Pulmonary artery endothelial cell (primary cell): ENCODE results near the gene BCDIN3D. TPM values are rescaled to one million over a fixed set of nuclear protein-coding genes. Genes with fewer than 3 reads are reported as not detected.

Experiments
- DNase-seq: peaks from one replicate; pipeline ENCODE4 v3.0.0-alpha.2; 2011; ENCODE audit warnings: low read depth, low spot score
- total RNA-seq: library from RNA; depleted of rRNA; stranded (reverse); fragments of >200 nt; gene quantifications from 2 replicates; pipeline ENCODE4 v1.2.3, GENCODE V29; 2014

The BCDIN3D gene
- total RNA-seq, 1 donor from 2014 or later = 2.3 TPM

- DNase-seq = no peak
These were observed 44.7 kb downstream of the BCDIN3D start for GRCh38 chr12:49798248-49798647.

DNA sequence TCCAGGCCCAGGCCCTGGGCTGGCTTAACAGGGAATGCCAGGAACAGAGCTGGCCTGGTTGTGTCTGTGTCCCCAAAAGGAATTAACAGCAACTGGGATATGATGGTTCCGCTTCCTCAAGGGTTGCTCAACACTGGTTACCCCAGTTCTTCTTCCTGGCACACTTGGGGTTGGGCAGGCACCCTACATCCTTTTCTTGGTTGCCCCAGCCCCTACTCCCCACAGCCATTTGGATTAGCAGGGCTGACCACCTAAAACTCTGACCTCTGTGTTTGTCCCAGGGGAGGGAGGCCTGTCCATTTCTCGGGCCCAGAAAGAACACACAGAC lies 45.5 kb downstream of the BCDIN3D start:
- DNase-seq = no peak

GRCh38 chr12:49796606-49797448 lies 46.1 kb downstream of the BCDIN3D start:
- DNase-seq = no peak

GRCh38 chr12:49796155-49796554 lies 46.8 kb downstream of the BCDIN3D start:
- DNase-seq = no peak

DNA sequence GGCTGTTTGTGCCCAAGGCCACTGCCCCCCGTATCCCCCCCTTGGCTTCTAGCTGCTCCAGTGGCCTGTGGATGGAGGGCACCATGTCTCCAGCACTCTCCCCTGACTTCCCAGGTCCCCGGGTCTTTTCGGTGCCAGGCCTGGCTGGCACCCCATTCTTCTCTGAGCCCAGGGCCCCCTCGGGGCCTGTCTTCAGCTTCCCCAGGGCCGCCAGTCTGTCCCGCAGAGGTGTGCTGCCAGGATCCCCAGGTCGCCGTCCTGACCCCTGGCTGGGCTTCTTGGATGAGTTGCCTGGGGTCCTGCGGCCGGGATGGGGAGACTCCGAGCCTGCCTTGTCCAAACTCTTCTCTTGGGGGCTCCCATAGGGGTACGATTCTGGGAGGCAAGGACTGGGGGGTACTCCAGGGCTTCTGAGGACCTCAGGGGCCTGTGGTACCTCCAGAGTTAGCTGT lies 47.2 kb downstream of the BCDIN3D start:
- no peak for DNase-seq

GRCh38 chr12:49794811-49795653 lies 47.9 kb downstream of the BCDIN3D start:
- no peak for DNase-seq

GRCh38 chr12:49794021-49794420 lies 48.9 kb downstream of the BCDIN3D start:
- DNase-seq = no peak

DNA sequence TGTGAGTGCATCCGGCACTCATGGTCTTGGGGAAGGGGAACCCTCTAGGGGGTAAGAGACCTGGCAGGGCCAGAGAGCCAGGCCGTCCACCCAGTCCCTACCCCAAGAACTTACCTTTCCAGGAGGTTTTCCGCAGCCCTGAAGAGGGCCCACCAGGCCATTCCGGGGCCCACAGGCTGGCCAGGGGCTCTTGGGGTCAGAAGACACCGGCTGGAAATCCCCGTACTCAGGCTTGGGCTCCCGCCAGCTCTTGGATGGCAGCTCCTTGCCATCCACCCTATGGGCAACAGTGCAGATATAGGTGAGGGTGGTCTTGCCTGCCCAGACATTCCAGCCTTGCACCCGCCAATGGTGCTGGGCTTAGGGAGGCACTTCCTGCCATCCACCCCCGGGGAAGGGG lies 49.3 kb downstream of the BCDIN3D start:
- no peak for DNase-seq

GRCh38 chr12:49792976-49793580 lies 49.8 kb downstream of the BCDIN3D start:
- no peak for DNase-seq

DNA sequence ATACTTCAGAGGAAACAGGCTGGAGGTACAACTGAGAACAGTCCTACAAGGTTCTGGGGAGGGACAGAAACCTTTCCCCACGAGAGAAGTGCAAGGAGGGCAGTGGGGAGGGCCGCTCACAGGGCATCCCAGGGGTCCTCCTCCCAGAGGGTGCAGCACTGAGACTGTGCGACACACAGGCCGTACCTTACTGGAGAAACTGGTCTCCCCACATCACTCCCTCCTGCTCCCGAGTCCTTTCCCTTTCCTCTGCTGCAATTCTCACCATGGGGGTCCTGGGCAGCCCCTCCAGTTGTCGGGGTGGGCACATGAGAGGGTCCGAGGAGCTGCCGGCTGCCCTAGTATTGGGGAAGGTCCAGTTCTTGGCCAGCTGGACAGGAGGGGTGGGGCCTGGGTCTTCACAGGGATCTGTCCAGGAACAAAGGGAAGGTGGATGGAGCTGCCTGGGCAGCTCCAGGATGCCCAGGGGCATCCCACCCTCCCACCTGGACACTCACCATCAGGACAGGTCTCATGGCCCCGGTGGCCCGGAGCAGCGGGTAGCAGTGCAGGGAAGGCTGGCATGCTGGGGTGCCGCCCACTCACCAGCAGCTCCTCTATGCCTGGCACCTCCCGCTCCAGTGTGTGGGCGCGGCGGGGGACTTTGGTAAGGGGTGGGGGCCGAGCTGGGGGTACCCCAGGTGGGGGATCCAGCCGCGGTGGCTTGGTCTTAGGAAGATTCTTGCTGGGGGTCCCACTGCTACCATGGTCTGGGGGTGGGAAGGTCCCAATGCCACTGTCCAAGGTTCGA lies 50.5 kb downstream of the BCDIN3D start:
- no peak for DNase-seq

DNA sequence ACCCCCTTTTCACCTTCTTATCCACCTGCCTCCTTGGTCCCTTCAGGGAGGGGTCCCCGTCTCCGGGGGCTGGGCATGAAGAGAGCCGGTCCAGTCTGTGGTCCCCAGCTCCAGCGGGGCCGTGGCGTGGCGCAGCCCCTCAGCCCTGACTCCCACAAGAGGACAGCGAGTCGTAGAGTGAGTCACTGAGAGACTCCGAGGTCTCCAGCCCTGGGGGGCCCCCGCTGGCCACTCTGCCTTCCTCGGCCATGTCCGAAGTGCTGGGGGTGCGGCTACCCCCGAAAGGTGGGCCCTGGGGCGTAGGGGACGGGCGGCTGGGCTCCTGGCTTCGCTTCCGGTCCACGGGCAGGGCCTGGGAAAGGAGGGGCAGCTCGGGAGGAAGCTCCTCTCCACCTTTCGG lies 51.2 kb downstream of the BCDIN3D start:
- DNase-seq = no peak

GRCh38 chr12:49790741-49791555 lies 52.0 kb downstream of the BCDIN3D start:
- no peak for DNase-seq

DNA sequence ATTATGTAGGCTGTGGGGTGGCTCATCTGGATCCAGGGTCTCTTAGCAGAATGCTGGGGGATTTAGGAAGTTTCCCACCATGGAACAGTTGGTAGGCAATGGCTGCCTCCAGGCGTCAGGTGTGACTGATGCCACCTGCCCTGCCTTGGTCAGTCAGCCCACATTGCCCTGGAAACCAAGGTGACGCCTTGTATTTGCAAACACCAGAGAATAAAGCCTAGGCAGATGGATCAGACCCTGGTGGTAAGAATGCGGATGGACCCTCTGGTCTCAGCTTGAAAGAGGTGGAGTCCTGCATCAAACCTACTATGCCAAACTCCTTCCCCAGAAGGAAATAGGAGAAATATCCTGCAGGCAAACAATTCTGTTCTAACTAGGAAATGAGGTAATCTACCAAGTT lies 52.9 kb downstream of the BCDIN3D start:
- DNase-seq = no peak

- no peak for DNase-seq
These were observed 55.2 kb downstream of the BCDIN3D start for GRCh38 chr12:49787672-49788071.

Other genes starting within 250 kb of the BCDIN3D start
- gene FAM186B, start 237.5 kb downstream of the BCDIN3D start, total RNA-seq = 0.11 and 0.13 TPM in 2 replicates
- gene PRPF40B, start 219.5 kb downstream of the BCDIN3D start, total RNA-seq = 4.1 and 5.7 TPM in 2 replicates
- 69.7 and 80.3 TPM in 2 replicates for gene FMNL3, start 135.7 kb downstream of the BCDIN3D start, total RNA-seq
- 333 and 433 TPM in 2 replicates for gene TMBIM6, start 101.5 kb downstream of the BCDIN3D start, total RNA-seq
- gene NCKAP5L, start 14.7 kb downstream of the BCDIN3D start, total RNA-seq = 11.8 and 11.9 TPM in 2 replicates
- gene FAIM2, start 60.8 kb upstream of the BCDIN3D start, total RNA-seq = not detected in 2 replicates
- gene AQP2, start 107.6 kb upstream of the BCDIN3D start, total RNA-seq = not detected in 2 replicates
- gene AQP5, start 118.8 kb upstream of the BCDIN3D start, total RNA-seq = 0.07 and 0.60 TPM in 2 replicates
- gene AQP6, start 129.8 kb upstream of the BCDIN3D start, total RNA-seq = 0.04 TPM in 1 of 2 replicates, not detected in the other
- 49.2 and 84.9 TPM in 2 replicates for gene RACGAP1, start 182.4 kb upstream of the BCDIN3D start, total RNA-seq
- 0.14 and 0.59 TPM in 2 replicates for gene ASIC1, start 214.5 kb upstream of the BCDIN3D start, total RNA-seq
- gene SMARCD1, start 242.2 kb upstream of the BCDIN3D start, total RNA-seq = 64.4 and 66.3 TPM in 2 replicates